ENCODE measurements around the gene PPP2R1B.
"Not testable (repeated sequence)": the region's sequence is repeated elsewhere in the genome, so short reads cannot be mapped to it uniquely, and the experiment has no call there.

PPP2R1B gene

DNA sequence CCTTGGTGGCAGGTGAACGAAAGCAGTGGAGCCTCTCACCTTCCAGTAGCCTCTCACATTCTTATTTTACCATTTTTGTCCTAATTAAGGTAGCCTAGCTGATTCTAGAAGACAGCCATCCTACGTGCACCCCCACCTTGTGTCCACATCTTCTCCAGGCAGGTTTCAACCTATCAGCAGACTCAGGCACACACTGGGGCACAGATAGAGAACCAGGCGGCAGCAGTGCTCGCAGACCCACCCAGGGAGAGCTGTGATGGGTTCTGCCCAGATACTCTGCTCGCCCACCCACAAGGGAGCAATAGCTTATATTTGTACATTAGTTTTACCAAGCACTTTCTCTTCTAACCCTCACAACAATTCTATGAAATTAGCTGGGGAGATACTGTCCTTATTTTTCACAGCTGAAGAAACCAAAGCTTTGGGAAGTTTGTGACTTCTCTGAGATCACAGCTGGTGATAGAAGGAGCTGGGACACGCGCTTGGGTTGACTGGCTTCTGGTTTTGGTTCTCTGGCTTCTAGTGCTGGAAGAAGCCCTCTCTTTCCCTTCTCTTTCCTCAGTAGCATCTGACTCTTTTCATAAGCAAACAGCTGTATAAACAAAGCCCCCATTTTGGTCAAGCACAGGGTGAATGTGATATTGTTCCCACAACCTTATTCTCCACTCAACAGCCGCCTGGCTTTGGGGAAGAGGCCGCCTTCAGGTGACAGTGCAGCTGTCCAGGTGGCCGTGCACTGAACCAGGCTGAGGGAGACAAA lies 36.9 kb downstream of the PPP2R1B start:
- in situ Hi-C loops (cut with MboI; ENCODE audit: low sequenced_read_pairs), result no loop called here

DNA sequence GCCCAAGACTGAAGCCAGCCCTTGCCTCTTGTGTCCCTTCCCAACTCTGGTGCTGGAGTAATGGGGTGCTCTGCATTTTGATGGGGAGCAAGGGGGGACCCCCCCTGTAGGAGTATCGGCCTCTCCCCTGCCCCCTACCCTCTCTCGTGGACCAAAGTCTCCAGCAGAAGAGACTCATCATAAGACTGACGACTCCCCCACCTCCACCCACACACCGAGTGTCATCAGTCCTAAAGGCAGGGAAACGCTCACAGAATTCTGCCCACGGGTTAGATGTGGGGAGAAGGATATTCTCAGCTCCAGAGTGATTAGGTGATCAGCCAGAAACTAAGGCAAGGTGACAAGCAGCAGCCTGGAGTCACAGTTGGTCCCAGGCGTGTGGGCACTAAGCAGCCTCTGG lies 38.8 kb downstream of the PPP2R1B start:
- in situ Hi-C loops (cut with MboI; ENCODE audit: low sequenced_read_pairs), result no loop called here

DNA sequence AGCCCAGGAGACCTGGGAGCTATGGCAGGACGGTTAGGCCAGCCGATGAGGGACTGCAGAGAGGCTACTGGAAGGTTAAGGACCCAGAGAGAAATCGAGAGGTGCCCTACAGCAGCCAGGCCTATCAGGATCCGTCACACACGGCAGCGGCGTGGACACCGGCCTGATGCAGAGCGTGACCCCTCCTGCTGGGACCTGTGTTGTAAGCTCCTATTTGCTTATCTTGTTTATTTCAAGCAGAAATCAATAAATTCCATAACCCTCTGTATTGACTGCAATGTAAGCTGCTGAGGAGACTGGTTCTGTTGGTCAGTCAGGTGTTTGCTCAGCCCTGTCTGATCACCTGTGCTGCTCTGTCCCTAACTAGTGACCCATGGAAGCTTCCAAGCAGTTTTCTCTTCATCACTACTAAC lies 39.9 kb downstream of the PPP2R1B start:
- in situ Hi-C loops (cut with MboI; ENCODE audit: low sequenced_read_pairs), result no loop called here

DNA sequence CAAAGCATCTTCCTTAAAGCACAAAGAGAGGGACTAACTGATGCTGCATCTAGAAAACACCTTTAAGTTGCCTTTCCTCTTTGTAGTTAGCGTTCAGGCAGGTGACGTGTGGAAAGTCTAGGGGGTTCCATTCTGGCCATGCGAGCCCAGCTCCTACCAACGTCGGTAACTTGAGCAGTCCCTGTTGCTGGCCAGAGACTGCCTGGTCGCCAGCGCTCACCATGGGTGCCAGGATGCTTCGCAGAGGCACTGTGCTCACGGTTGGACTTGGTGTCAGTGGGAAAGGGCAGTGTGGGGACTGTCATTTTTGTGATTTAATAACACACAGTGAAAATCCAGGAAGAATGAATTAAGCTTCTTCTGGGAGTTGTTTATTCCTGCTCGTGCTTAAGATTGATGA lies 40.6 kb downstream of the PPP2R1B start:
- in situ Hi-C loops (cut with MboI; ENCODE audit: low sequenced_read_pairs), result no loop called here

DNA sequence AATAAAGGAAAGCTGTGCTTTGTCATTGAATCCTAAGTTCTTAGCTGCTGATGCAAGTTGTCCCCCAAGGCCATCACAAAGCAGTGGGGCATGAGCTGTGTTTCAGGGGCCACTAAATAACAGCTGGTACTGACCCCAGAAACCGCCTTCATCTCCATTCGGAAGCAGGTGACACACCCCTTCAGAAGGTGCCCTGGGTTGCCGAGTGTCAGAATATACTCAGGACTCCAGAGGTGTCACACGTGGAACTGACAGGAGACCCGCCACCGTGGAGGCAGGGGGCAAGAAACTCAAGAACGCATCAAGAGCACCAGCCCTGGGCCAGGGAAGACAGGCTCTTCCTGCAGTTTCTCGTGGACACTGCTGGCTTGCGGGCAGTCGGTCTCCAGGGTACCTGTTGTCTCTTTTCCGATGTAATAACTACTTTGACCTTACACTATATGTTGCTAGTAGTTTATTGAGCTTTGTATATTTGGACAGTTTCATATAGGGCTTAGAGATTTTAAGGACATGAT lies 41.5 kb downstream of the PPP2R1B start:
- in situ Hi-C loops (cut with MboI; ENCODE audit: low sequenced_read_pairs), result no loop called here

DNA sequence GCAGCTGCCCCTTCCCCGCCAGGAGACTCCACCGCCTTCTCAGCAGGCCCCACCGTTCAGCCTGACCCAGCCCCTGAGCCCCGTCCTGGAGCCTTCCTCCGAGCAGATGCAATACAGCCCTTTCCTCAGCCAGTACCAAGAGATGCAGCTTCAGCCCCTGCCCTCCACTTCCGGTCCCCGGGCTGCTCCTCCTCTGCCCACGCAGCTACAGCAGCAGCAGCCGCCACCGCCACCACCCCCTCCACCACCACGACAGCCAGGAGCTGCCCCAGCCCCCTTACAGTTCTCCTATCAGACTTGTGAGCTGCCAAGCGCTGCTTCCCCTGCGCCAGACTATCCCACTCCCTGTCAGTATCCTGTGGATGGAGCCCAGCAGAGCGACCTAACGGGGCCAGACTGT lies 42.6 kb downstream of the PPP2R1B start:
- in situ Hi-C loops (cut with MboI; ENCODE audit: low sequenced_read_pairs), result no loop called here

DNA sequence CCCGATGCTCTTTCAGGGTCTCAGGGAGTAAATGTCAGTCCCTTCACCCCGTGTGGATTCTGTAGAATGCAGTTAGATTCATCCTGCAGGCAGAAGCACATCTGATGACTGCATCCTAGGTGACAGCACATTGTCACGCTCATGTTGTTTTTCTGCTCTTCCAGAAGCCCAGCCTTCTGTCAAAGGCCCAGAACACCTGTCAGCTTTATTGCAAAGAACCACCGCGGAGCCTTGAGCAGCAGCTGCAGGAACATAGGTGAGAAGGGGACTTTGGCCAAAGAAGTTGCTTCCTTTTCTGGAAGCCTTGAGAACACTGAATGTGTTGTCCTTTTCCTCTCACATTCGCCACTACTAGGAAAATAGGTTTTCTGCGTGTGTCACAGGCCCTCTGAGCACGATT lies 43.7 kb downstream of the PPP2R1B start:
- in situ Hi-C loops (cut with MboI; ENCODE audit: low sequenced_read_pairs), result no loop called here

DNA sequence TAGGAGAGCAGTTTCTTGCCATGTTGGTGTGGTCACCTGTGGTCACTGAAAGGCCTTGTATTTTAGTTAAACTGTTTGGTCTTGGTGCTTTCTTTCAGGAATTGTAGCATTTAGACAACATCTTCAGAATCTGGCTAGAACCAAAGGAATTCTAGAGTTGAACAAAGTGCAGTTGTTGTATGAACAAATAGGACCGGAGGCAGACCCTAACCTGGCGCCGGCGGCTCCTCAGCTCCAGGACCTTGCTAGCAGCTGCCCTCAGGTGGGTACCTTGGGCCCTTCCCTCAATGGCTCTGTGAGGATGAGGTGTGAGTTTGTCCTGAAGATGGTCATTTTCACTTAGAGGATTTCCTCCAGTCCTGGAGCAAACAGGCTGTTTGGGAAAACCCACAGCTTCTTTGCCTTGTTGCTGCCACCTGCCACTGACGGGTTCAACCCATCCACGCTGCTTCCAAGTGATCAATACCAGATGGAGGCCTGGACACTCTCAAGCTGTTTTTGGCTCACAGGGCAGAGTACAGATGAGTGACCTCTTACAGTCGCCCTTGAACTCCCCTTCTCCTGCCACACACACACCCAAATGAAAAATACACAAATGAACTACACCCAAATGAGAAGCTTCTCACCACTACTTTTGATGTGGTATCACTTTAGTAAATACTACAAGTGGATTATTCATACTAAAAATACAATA lies 45.2 kb downstream of the PPP2R1B start:
- in situ Hi-C loops (cut with MboI; ENCODE audit: low sequenced_read_pairs), result no loop called here

DNA sequence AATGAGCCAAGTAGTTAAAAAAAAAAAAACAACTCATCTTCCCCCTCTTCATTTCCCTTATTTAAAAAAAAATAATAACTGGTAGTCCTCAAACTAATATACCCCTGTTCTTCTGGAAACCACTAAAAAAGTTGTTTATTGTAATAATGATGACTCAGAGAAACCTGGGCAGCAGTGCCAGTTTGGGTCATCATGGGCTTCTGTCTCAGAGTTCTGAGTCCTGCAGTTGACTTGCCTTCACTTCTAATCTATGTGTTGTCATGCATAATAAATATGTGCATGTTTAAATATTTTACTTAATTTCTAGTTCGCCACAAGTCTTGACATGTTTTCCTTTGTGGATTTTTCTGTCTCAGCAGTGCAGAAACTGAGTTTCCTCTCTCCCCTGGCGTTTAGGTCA lies 46.8 kb downstream of the PPP2R1B start:
- in situ Hi-C loops (cut with MboI; ENCODE audit: low sequenced_read_pairs), result no loop called here

DNA sequence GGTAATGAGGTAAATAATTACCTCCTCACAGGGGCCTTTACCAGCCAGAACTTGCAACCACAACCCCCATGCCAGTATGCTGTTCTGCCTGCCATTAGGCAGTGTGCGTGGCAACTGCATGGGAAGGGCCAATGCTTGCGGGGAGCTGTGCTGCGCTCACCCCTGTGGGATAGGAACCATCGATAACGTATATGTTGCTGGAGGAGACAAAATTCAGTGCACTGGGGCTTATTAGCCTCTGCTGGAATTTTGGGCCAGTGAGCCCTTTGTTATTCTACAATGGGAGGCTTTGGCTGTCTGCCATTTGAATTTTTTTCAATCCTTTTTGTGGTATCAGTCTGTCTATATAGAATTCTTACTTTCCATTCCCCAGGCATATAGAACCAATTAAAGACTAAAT lies 47.3 kb downstream of the PPP2R1B start:
- in situ Hi-C loops (cut with MboI; ENCODE audit: low sequenced_read_pairs), result no loop called here

DNA sequence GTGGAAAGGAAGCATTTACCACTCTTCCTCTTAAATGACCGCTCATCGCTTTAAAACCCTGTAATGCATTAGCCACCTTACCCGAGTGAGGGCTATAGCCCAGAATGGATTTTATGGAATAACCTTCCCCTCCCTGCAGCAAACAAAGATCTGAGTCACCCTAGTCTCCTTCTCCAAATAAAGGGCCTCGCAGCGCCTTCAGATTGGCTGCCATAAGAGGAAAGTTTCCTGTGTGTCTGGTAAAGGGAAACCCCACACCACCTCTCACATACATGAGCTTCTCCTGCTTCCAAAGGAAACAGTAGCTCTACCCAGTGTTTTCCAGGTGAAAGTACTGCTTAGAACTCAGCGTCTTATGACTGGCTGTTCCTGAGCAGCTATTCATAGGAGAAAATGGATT lies 47.8 kb downstream of the PPP2R1B start:
- in situ Hi-C loops (cut with MboI; ENCODE audit: low sequenced_read_pairs), result no loop called here

DNA sequence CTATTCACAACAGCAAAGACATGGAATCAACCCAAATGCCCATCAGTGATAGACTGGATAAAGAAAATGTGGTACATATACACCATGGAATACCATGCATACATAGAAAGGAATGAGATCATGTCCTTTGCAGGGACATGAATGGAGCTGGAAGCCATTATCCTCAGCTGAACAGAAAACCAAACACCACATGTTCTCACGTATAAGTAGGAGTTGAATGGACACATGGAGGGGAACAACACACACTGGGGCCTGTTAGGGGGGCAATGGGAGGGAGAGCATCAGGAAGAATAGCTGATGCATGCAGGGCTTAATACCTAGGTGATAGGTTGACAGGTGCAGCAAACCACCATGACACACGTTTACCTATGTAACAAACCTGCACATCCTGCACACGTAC lies 48.5 kb downstream of the PPP2R1B start:
- in situ Hi-C loops (cut with MboI; ENCODE audit: low sequenced_read_pairs), result not testable (repeated sequence)

DNA sequence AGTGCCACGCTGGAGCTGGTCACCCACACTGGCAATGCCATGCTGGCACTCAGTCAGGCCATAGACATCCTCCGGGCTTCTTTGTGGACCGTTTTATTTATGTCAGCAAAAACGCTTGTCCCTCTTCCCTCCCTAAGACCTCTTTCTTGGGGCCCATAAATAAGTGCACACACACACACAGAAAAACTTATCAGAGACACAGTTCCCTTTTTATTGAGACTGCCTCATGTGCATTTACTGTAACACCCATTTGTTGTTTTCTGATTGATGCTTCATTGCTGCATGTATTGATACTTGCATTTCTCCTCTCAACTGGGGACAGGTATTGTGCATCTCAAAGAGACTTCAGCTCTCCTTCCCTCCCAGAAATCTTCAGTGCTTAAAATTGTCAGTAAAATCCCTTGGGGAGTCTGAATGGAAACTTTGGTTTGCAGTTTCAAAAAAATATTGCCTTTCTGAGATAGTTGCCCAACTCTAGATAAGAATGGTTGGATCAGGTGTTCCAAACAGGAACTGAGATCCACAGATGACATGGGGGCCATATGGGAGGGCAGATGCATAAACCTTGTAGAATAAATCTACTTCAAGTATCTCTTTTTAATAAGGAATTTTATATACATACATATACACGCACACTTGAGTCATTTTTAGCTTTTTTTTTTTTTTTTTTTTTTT lies 50.9 kb downstream of the PPP2R1B start:
- in situ Hi-C loops (cut with MboI; ENCODE audit: low sequenced_read_pairs), result no loop called here

DNA sequence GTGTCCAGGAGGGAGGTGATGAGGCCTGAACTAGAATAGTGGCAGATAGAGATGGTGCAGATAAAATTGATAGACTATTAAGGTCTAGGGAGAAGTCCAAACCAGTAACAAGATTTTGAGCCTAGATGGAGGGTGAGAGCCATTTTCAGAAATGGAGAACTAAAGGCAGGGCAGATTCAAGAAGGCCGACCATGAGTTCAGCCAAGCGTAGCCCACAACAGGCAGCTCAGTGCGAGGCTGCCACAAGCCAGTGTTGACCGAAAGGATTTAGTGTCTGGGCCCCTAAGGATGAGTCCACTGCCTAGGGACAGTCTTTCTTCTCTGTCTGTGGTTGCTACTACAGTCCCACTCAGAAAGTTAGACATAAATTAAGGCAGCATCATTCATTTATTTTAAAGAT lies 51.7 kb downstream of the PPP2R1B start:
- in situ Hi-C loops (cut with MboI; ENCODE audit: low sequenced_read_pairs), result no loop called here

DNA sequence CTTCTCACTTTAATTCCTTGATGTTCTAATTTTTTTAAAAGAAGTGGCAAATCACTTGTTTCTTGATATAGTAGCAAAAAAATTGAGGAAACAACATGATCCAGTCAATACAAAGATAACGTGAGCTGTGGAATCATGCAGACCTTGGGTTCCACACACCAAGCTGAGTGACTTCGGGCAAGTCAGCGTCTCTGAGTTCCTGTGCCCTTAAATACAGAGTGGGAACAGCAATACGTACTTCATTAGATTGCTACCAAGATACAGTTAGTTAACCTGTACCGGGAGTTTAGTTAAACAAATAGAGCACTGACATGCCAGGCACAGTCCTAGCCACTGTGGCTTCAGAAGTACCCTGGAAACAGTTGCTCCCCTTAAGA lies 58.5 kb downstream of the PPP2R1B start:
- in situ Hi-C loops (cut with MboI; ENCODE audit: low sequenced_read_pairs), result no loop called here

DNA sequence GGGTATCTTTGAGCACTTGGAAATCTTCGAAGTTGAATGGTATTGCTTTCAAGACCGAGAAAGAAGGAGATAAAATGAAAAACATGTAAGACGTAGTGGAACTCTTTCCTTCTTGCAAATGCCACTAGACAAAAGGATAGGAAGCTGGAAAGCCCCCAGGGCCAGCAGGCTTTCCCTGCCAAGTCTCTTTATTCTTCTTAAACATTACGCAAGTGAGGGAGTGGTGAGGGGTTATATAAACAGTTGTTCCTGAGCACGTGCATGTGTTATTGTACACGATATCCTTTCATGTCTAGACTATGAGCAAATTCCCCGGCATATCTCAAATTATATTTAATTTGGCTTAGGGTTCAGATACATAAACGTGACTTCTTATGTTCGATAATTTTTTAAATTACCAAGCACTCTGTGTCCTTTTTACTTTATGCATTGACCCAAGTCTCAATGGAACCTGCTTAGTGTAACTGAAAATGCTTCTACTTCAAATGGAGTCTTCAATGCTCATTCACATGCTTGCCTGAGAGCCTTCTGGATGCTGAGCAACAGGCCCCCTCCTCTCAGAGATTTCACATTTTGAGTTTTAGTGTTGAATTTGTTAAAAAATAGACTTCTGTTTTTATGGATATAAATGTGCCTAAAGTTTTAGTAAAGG lies 59.0 kb downstream of the PPP2R1B start:
- in situ Hi-C loops (cut with MboI; ENCODE audit: low sequenced_read_pairs), result no loop called here

DNA sequence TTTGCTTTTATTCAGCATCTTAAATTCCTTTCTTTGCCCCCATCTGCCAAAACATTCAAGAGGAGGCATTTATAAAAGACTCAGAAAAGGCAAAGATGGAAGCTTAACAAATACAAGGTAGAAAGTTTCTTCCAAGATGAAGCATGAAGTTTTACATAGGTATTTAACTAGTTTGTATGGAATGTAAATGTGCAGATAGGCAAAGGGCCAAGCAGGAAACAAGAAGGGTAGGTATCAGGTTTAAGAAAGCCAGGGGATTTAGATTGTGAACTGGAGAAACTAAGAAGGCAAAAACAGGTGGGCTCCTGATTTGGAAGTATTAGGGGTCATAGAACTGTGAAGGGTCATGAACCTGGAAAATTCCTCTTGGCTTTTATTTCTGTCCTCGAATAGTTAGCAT lies 62.6 kb downstream of the PPP2R1B start:
- in situ Hi-C loops (cut with MboI; ENCODE audit: low sequenced_read_pairs), result no loop called here

DNA sequence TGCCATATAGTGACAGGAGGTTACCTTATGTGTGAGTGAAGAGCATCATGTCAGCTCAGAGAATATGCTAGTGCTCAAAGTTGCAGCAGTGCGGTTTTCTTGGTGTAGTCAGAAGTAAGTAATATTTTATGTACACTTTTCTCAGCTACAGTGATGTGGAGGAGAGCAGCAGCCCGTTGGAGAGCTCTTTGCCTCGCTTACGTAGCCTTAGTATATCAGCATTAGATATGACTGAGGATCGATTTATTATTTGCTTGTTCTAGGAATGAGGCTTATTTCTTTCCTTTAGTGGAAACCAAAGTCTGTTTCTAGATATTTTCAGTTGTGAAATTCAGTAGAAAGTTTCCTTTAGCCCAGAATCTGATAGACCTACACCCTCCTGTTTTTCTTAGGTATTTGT lies 63.6 kb downstream of the PPP2R1B start:
- in situ Hi-C loops (cut with MboI; ENCODE audit: low sequenced_read_pairs), result no loop called here

DNA sequence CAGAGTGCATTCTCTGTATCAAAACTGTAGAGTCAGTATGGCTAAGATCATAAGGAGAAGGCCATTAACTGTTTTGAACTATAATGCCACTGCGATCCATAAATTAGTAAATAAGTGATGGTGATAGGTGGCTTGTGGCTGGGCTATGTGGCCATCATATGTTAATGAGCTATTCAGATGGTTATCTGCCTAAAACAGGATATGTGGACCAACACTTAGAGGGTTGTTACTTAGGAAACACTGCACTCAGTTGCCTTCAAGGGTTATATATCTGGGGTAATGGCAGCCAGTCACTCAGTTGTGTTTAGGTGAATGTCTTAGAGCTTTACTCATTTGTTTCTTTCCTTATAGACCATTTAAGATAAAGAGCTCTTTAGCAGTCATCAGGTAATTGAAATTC lies 66.0 kb downstream of the PPP2R1B start:
- in situ Hi-C loops (cut with MboI; ENCODE audit: low sequenced_read_pairs), result no loop called here

DNA sequence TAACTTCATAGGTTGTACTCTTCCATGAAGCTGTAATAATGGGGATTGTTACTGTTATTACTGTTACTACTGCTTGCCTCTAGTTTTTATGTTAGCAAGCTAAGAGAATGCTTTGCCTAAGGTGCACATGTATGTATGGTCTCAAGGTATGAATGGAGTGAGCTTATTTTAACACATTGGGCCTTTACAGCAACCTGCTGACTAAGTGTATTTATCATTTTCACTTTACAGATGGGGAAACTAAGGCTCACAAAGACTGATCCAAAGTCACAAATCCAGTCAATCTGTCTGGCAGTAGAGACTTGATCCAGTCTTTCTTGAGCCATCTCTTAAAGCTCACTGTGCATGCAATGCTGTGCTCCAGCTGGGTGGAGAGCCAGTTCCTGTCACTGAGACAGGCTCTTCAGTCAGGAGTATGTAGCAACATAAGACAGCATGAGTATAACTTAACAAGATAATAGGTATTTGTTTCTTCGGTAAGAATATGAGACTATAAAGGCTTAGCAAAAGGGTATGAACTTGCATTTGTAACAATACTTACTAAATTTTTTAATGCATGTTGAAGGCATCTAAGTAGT lies 66.5 kb downstream of the PPP2R1B start:
- in situ Hi-C loops (cut with MboI; ENCODE audit: low sequenced_read_pairs), result no loop called here

All from HL-60/S4 treated with phorbol 12-myristate 13-acetate at 8.2 ng/mL for 4 days and 3 days (cell line).